ENCODE measurements around the gene ISCU. TPM values are rescaled to one million over a fixed set of nuclear protein-coding genes. Genes with fewer than 3 reads are reported as not detected.

ISCU gene
- total and polyA plus RNA-seq, 9 of the 15 experiments (the other 6 are each of a cell fraction or from before 2014, with no cell fraction given) = 15.9 to 92.5 (median 77.3) TPM

- TF ChIP-seq ZNF41 (CRISPR knock-in tag; conservative IDR thresholded peaks at IDR 0.05) = no peak
- TF ChIP-seq ETV6 (IDR thresholded peaks at IDR 0.05; ENCODE audit: borderline replicate concordance in 1 of 2, low read depth in 2 of 2, low read length in 1 of 2) = no peak
- no peak for TF ChIP-seq ETV6 (CRISPR knock-in tag; IDR thresholded peaks at IDR 0.05; ENCODE audit: borderline replicate concordance)
- no peak for TF ChIP-seq ZNF740 (CRISPR knock-in tag; IDR thresholded peaks at IDR 0.05)
- TF ChIP-seq ZNF740 (tag; IDR thresholded peaks at IDR 0.05) = no peak
- TF ChIP-seq MCM3 (IDR thresholded peaks at IDR 0.05) = no peak
- TF ChIP-seq ZFX (CRISPR knock-in tag; IDR thresholded peaks at IDR 0.05) = peak; percentile 67
- TF ChIP-seq, protein P1, sequence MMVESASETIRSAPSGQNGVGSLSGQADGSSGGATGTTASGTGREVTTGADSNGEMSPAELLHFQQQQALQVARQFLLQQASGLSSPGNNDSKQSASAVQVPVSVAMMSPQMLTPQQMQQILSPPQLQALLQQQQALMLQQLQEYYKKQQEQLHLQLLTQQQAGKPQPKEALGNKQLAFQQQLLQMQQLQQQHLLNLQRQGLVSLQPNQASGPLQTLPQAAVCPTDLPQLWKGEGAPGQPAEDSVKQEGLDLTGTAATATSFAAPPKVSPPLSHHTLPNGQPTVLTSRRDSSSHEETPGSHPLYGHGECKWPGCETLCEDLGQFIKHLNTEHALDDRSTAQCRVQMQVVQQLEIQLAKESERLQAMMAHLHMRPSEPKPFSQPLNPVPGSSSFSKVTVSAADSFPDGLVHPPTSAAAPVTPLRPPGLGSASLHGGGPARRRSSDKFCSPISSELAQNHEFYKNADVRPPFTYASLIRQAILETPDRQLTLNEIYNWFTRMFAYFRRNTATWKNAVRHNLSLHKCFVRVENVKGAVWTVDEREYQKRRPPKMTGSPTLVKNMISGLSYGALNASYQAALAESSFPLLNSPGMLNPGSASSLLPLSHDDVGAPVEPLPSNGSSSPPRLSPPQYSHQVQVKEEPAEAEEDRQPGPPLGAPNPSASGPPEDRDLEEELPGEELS (CRISPR knock-in tag; IDR thresholded peaks at IDR 0.05; ENCODE audit: borderline replicate concordance) = 0 out of 2 replicates have a peak, but pooled peaks have one; percentile 68
- TF ChIP-seq MTF1 (CRISPR knock-in tag; IDR thresholded peaks at IDR 0.05; ENCODE audit: borderline replicate concordance) = no peak
- TF ChIP-seq, protein P2, sequence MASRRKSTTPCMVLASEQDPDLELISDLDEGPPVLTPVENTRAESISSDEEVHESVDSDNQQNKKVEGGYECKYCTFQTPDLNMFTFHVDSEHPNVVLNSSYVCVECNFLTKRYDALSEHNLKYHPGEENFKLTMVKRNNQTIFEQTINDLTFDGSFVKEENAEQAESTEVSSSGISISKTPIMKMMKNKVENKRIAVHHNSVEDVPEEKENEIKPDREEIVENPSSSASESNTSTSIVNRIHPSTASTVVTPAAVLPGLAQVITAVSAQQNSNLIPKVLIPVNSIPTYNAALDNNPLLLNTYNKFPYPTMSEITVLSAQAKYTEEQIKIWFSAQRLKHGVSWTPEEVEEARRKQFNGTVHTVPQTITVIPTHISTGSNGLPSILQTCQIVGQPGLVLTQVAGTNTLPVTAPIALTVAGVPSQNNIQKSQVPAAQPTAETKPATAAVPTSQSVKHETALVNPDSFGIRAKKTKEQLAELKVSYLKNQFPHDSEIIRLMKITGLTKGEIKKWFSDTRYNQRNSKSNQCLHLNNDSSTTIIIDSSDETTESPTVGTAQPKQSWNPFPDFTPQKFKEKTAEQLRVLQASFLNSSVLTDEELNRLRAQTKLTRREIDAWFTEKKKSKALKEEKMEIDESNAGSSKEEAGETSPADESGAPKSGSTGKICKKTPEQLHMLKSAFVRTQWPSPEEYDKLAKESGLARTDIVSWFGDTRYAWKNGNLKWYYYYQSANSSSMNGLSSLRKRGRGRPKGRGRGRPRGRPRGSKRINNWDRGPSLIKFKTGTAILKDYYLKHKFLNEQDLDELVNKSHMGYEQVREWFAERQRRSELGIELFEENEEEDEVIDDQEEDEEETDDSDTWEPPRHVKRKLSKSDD (conservative IDR thresholded peaks at IDR 0.05; ENCODE audit: low read length) = peak; percentile 72; the same call in 1 of the 2 replicates
- TF ChIP-seq TAF15 (IDR thresholded peaks at IDR 0.05; ENCODE audit: low read depth, low read length) = no peak
- TF ChIP-seq RBM34 (IDR thresholded peaks at IDR 0.05; ENCODE audit: borderline replicate concordance, insufficient read depth, low read length) = no peak
- no peak for TF ChIP-seq MIER1 (IDR thresholded peaks at IDR 0.05; ENCODE audit: low read depth)
- peak; percentile 52; the same call in 1 of the 2 replicates for TF ChIP-seq ZNF175 (CRISPR knock-in tag; IDR thresholded peaks at IDR 0.05; ENCODE audit: low read depth)
- TF ChIP-seq ZNF282 (CRISPR knock-in tag; IDR thresholded peaks at IDR 0.05) = no peak
- peak; percentile 93 for TF ChIP-seq RBBP5 (IDR thresholded peaks at IDR 0.05; ENCODE audit: borderline replicate concordance, insufficient read depth, low read length, poor library complexity, severe bottlenecking)
- TF ChIP-seq, protein P3, sequence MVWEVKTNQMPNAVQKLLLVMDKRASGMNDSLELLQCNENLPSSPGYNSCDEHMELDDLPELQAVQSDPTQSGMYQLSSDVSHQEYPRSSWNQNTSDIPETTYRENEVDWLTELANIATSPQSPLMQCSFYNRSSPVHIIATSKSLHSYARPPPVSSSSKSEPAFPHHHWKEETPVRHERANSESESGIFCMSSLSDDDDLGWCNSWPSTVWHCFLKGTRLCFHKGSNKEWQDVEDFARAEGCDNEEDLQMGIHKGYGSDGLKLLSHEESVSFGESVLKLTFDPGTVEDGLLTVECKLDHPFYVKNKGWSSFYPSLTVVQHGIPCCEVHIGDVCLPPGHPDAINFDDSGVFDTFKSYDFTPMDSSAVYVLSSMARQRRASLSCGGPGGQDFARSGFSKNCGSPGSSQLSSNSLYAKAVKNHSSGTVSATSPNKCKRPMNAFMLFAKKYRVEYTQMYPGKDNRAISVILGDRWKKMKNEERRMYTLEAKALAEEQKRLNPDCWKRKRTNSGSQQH (CRISPR knock-in tag; IDR thresholded peaks at IDR 0.05) = no peak
- TF ChIP-seq NUFIP1 (IDR thresholded peaks at IDR 0.05; ENCODE audit: partially characterized antibody) = no peak
- TF ChIP-seq HNRNPH1 (optimal IDR thresholded peaks at IDR 0.05; ENCODE audit: low read depth, low read length) = no peak
- TF ChIP-seq XRCC5 (IDR thresholded peaks at IDR 0.05; ENCODE audit: low read depth, low read length) = no peak
- no peak for TF ChIP-seq PTTG1 (tag; IDR thresholded peaks at IDR 0.05; ENCODE audit: low read depth)
These were observed at the start of gene ISCU (continued) for GRCh38 chr12:108562348-108563135.
